Mesothelial cell of epicardium (in vitro differentiated cells): ENCODE data around the gene TMEM151B. TPM values are rescaled to one million over a fixed set of nuclear protein-coding genes. Genes with fewer than 3 reads are reported as not detected.

Source experiments
- DNase-seq, 2 experiments: peaks; one replicate each; pipeline ENCODE4 v3.0.0; 2021; ENCODE audit warnings: low spot score in 2 of 2; ENCODE audit not compliant: unreplicated experiment in 2 of 2
- H3K27ac Mint-ChIP-seq: 2 replicates; pipeline ENCODE4 v1.8.0; 2021; ENCODE audit warnings: mixed read lengths
- H3K27me3 Mint-ChIP-seq: 2 replicates; pipeline ENCODE4 v1.8.0; 2021; ENCODE audit warnings: low read depth, mixed read lengths
- H3K36me3 Mint-ChIP-seq: 2 replicates; pipeline ENCODE4 v1.8.0; 2021; ENCODE audit warnings: mixed read lengths
- H3K4me1 Mint-ChIP-seq: 2 replicates; pipeline ENCODE4 v1.8.0; 2021; ENCODE audit warnings: mixed read lengths
- H3K4me3 Mint-ChIP-seq: 2 replicates; pipeline ENCODE4 v1.8.0; 2021; ENCODE audit warnings: mild to moderate bottlenecking, moderate library complexity, mixed read lengths
- H3K9me3 Mint-ChIP-seq: 2 replicates; pipeline ENCODE4 v1.8.0; 2021; ENCODE audit warnings: mixed read lengths
- CTCF ChIP-seq: fragments of 200-600 bp; sonication (generic); IDR thresholded peaks from one replicate; pipeline ENCODE4 v1.5.0; 2021; ENCODE audit warnings: antibody characterized with exemption; ENCODE audit not compliant: unreplicated experiment
- total RNA-seq: library from RNA; stranded (reverse); gene quantifications from 3 replicates; pipeline ENCODE4 v1.2.1, GENCODE V29; 2021

TMEM151B gene
- total RNA-seq, 1 donor from 2014 or later: 0.56 TPM

- no peak for TF ChIP-seq CTCF
- Mint-ChIP-seq H3K9me3 (no peaks in the 10 kb centered on the region), H3K4me1 (peaks cover 53% of the 10 kb centered on the region), H3K27ac (no peak overlapping the region), H3K36me3 (no peaks in the 10 kb centered on the region), H3K4me3 (no peak overlapping the region), H3K27me3 (peaks cover 20% of the 10 kb centered on the region)
- no peak for DNase-seq
Observed at GRCh38 chr6:44227148-44227793, 43.0 kb upstream of the TMEM151B start.

GRCh38 chr6:44228031-44228430 is 42.2 kb upstream of the TMEM151B start:
- Mint-ChIP-seq H3K4me1 (peaks cover 48% of the 10 kb centered on the region), H3K27me3 (peaks cover 16% of the 10 kb centered on the region), H3K4me3 (no peak overlapping the region), H3K9me3 (no peaks in the 10 kb centered on the region), H3K27ac (no peak overlapping the region), H3K36me3 (no peaks in the 10 kb centered on the region)
- DNase-seq: no peak
- TF ChIP-seq CTCF: no peak

GRCh38 chr6:44228433-44228832 is 41.8 kb upstream of the TMEM151B start:
- peaks cover 47% of the 10 kb centered on the region for H3K4me1 Mint-ChIP-seq
- DNase-seq: no peak
- no peaks in the 10 kb centered on the region for H3K36me3 Mint-ChIP-seq
- no peaks in the 10 kb centered on the region for H3K9me3 Mint-ChIP-seq
- no peak overlapping the region for H3K27ac Mint-ChIP-seq
- peaks cover 14% of the 10 kb centered on the region for H3K27me3 Mint-ChIP-seq
- H3K4me3 Mint-ChIP-seq: no peak overlapping the region
- TF ChIP-seq CTCF: no peak

GRCh38 chr6:44228836-44229235 is 41.4 kb upstream of the TMEM151B start:
- Mint-ChIP-seq H3K27ac (no peak overlapping the region), H3K36me3 (no peaks in the 10 kb centered on the region), H3K9me3 (no peaks in the 10 kb centered on the region), H3K4me3 (no peak overlapping the region), H3K27me3 (peaks cover 13% of the 10 kb centered on the region), H3K4me1 (peaks cover 50% of the 10 kb centered on the region)
- TF ChIP-seq CTCF: no peak
- DNase-seq: no peak

- H3K4me1 Mint-ChIP-seq: peaks cover 50% of the 10 kb centered on the region
- peaks cover 6% of the 10 kb centered on the region for H3K27me3 Mint-ChIP-seq
- DNase-seq: no peak
- no peaks in the 10 kb centered on the region for H3K9me3 Mint-ChIP-seq
- H3K4me3 Mint-ChIP-seq: no peak overlapping the region
- no peak overlapping the region for H3K27ac Mint-ChIP-seq
- H3K36me3 Mint-ChIP-seq: no peaks in the 10 kb centered on the region
- TF ChIP-seq CTCF: no peak
Observed at GRCh38 chr6:44229376-44230033, 40.7 kb upstream of the TMEM151B start.
